Measurements from ENCODE around the gene ZCCHC4.

The ZCCHC4 gene, protein sequence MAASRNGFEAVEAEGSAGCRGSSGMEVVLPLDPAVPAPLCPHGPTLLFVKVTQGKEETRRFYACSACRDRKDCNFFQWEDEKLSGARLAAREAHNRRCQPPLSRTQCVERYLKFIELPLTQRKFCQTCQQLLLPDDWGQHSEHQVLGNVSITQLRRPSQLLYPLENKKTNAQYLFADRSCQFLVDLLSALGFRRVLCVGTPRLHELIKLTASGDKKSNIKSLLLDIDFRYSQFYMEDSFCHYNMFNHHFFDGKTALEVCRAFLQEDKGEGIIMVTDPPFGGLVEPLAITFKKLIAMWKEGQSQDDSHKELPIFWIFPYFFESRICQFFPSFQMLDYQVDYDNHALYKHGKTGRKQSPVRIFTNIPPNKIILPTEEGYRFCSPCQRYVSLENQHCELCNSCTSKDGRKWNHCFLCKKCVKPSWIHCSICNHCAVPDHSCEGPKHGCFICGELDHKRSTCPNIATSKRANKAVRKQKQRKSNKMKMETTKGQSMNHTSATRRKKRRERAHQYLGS

DNA sequence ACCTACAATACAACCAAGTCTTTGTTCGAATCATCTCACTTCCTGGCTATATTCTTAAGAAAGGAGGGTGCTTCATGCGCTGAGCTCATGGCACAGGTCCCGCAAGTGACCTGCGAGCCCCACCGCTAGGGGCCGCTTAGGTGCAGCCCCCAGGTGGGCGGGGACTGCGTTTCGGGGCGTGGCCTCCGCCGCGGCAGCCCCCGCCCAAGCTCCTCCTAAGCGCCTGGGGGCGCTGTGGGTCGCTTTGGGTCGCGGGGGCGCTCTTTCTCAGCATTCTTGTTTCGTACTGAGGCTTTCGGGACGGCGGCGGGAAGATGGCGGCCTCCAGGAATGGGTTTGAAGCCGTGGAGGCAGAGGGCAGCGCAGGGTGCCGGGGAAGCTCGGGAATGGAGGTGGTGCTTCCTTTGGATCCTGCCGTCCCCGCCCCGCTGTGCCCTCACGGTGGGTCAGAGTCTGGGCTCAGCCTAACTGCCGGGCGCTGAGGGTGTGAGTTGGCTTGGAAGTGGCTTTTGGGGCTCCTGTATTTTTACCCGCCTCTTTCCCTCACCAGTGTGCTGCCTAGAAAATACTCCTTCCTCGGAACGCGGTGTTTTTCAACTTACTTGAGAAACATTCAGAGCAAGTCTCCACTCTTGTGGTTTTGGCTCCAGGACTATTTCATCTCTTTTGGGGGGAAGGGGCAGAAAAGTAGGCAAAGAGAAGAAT lies at the start of gene ZCCHC4:
Gene ZCCHC4, plus strand, starts transcription at position 279 of the 705 bp plus-strand sequence. Its CDS starts 36 bp downstream, at position 315.
- DNase-seq = peak; percentile 93

DNA sequence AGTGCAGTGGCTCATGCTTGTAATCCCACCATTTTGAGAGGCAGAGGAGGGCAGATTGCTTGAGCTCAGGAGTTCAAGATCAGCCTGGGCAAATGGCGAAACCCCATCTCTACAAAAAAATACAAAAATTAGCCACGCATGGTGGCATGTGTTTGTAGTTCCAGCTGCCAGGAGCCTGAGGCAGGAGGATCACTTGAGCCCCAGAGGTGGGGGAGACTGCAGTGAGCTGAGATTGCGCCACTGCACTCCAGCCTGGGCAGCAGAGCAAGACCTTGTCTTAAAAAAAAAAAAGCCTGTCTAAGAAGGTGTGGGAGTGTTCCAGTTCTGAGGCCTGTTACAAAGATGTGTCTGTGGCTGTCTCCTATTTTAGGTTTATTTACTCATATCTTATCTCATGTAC lies 40.7 kb upstream of the ZCCHC4 start:
- DNase-seq = no peak

DNA sequence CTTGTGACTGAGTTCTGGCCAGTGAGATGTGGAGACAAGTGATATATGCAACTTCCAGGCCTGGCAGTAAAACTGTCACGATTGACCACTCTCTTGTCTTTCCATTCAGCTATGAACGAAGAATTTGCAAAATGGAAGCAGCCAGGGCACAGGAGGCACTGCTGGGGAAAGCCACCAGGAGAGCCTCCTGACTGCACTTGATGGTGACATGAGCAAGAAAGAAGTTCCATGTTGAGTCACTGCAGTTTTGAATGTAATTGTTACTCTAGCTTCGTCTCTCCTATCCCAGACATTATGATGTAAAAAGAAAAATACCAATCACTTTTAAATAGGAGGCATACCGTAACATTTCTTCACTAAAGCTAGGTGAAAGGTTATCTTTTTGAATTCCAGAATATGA lies 32.4 kb upstream of the ZCCHC4 start:
- no peak for DNase-seq

DNA sequence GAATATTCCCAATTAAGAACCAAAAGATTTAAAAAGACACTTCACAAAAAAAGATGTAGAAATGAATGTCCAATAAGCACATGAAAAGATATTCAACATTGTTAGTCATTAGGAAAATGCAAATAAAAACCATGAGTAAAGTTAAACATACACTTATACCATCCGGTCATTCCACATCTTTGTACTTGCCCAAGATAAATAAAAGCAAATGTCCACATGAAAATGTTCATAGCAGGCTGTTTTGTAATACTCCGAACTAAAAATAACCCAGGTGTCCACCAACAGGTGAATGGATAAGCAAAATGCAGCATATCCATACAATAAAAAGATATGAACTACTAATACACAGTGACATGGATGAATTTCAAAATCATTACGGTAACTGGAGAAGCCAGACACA lies 28.6 kb upstream of the ZCCHC4 start:
- DNase-seq = no peak

DNA sequence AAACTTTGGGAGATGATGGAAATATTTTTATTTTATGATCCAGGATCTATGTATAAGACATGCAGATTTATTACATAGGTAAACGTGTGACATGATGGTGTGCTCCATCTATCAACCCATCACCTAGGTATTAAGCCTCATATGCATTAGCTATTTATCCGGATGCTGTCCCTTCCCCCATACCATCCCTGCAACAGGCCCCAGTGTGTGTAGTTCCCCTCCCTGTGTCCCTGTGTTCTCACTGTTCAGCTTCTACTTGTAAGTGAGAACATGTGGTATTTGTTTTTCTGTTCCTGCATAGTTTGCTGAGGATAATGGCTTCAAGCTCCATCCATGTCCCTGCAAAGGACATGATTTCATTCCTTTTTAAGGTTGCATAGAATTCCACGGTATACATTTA lies 28.1 kb upstream of the ZCCHC4 start:
- no peak for DNase-seq

DNA sequence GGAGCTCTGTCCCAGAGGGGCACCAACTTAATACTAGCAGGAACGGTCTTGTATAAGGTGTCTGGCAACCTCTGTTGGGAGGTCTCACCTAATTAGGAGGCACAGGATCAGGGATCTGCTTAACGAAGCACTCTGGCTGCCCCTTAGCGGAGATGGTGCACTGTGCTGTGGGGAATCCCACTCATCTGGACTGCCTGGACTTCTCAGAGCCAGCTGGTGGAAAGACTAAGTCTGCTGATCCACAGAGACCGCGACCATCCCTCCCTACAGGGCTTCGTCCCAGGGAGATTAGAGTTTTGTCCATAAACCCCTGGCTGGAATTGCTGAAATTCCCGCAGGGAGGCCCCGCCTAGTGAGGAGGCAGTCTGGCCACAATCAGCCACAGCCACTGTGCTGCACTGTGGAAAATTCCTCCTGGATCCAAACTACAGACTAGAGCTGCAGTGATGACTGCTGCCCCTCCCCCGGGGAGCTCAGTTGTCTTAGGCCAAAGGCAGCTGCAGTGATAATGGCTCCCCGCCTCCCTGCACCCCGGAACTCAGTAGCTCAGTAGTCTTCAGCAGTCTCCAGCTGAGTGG lies 22.0 kb upstream of the ZCCHC4 start:
- no peak for DNase-seq

DNA sequence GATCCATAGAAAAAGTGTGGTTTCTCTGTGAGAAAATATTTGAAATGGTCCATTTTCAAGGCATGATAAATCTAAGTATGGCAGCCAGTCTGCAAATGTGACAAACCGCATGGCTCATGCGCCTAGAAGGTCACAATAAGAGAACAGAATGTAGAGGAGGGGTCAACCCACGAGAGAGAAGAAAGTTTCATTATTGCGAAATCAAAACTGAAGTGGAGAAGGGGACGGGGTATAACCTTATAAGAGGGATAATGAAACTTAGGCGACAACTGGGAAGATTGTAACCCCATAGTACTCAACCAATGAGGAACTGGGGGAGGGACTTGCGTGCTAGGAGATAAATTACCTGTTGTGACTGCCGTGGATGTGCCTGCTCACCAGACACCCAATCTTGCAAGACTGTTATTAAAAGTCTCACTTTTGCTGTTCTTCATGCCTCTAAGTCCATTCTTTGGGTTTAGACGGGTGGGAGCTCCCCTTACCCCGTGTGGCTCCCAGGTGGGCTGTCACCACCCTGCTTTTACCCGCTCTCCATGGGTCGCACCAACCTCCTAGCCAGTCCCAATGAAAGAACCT lies 21.3 kb upstream of the ZCCHC4 start:
- DNase-seq = no peak

DNA sequence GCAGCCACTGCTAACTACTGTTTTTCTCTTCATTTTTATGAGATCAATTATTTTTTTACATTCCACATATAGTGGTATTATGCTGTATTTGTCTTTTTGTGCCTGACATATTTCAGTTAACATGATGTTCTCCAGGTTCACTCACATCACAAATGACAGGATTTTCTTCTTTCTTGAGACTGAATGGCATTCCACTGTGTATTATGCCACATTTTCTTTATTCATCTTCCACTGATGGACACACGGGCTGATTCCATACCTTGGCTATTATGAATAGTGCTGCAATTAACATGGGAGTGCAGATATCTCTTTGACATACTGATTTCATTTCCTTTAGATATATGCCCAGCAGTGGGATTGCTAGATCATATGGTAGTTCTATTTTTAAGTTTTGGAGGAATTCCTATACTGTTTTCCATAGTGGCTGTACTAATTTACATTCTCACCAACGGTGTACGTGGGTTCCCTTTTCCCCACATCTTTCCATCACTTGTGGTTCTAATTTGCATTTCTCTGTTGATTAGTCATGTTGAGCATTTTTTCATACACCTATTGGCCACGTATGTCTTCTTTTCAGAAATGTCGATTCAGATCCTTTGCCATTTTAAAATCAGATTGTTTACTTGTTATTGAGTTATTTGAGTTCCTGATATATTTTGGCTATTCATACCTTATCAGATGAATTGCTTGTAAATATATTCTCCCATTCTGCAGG lies 14.9 kb upstream of the ZCCHC4 start:
- DNase-seq = no peak

DNA sequence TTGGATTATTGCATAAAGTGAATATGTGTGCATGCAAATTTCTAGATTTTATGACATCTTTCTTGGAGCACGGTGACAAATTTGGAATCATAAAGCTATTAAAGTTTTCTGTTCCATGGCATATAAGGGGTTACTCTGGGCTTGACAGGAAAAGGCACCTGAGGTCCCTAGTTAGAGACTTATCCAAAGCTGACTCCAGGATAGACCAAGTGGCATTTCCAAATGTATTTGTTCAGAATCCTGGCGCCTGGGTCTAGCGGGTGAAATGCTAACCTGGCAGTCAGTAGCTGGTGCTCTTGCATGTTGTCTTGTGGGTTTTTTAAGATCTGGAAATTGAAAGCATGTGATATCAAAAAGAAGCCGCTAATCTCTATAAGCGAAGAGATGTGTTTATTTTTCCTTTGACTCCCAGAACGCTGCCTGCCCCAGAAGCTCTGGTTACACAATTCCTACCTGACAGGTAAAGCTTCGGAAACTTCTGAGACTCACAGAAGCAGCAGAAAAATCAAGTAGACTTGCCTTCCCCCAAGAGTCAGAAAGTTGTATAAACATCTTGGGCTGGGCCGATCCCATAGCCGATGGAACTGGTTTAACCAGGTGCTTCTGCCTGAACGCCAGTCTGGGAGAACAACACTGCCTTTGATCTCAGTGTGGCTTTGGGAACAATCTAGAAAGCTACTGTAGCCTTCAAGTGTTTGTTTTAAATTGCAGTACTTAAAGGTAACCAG lies 12.9 kb upstream of the ZCCHC4 start:
- no peak for DNase-seq

DNA sequence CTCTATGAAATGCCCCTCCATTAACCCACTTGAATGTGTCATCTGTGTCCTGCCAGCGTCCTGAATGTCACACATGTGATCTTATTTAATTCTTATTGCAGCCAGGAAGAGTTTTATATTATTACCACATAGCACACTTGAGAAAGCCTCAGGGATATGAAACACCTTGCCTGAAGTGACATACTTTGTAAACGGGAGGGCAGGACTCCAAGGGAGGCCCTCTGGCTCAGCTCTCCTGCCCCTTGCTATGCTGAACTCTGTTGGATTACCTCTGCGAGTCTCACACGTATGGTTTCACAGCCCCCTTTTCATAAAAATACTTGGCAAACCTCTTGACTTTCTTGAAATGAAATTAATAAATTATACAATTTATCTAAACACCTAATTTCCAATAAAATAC lies 11.1 kb upstream of the ZCCHC4 start:
- DNase-seq = no peak

DNA sequence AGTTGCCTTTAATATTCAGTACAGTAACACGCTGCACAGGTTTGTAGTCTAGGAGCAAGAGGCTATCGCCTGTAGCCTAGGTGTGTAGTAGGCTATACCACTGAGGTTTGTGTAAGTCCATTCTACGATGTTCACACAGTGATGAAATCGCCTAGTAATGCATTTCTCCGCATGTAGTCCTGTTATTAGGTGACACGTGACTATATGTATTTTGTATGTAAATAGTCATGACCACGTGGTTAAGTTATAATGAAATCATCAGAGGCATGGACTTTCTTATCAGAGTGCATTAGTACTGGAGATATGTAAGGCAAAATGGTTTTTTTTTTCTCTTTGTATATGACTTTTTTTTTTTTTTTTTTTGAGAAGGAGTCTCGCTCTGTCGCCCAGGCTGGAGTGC lies 9.9 kb upstream of the ZCCHC4 start:
- DNase-seq = no peak

DNA sequence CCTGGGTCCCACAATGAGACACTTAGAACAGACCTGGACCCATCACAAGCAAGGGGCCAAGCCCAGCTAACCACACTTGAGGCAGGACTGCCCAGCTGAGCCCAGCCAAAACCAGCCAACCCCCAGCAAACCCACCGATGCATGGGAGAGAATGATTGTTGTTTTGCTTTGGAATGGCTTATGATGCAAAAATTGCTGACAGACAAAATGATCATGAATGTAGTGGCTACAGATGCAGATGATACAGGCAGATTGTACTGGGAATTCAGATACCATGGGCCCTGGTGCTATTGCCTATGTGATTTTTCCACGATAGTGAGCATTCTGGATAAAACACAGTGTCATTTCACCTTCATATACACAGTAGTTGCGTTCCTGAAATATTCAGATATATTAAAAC lies 9.0 kb upstream of the ZCCHC4 start:
- DNase-seq = no peak

DNA sequence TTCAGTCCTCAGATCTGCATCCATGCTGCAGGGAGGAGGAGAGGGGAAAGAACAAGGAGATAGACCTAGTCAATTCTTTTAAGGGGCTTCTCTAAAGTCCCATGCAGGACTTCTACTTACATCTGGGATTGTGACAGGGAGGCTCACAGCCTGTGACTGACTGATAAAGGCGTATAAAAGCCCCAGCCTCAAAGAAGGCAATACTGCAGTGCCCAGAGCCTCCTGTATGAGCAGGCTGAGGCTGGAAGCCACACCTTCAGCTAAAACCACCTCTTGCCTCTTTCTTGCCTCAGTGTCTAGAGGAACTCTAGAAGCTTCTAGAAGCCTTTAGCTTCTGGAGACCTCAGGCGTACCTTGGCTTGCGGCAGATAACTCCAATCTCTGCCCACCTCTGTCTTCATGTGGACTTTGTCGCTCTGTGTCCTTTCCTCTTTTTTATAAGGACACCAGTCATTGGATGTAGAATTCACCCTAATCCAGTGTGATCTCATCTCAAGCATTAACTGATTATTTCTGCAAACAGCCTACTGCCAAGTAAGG lies 6.0 kb upstream of the ZCCHC4 start:
- DNase-seq = peak; percentile 69

DNA sequence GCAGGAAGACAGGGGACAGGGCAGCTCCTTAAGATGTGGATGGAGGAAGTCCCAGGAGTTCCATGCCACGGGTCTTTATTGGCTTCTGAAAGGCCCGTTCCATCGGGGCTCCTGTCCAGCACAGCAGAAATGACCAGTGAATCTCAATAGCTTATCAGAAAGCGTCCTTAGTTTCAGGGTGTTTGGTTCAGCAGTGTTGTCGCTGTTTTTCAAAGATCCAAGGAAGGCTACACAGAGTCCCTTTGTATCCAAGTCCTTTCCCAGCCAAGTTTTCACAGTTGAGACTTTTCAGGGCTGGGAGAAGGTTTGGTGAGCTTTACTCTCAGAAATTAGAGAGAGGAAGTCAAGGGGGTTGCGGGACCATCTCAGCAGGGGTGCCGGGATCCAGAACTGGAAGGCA lies 5.0 kb upstream of the ZCCHC4 start:
- no peak for DNase-seq

DNA sequence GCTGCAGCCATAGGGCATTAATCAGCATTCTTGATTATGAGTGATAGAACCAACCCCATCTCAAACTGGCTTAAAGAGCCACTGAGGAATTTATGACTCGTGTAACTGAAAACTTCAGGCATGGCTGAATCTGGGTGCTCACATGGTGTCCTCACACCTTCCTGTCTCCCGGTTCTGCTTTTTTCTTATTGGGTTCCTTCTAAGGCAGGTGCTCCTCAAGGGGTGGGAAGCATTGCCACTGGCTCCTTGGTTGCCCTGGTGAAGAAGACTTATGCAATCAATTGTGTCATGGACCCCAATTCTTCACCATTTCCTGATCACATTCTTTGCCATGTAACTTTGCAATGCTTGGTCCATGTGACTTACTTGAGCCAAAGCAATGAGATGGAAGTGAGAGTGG lies 4.3 kb upstream of the ZCCHC4 start:
- DNase-seq = peak; percentile 38

DNA sequence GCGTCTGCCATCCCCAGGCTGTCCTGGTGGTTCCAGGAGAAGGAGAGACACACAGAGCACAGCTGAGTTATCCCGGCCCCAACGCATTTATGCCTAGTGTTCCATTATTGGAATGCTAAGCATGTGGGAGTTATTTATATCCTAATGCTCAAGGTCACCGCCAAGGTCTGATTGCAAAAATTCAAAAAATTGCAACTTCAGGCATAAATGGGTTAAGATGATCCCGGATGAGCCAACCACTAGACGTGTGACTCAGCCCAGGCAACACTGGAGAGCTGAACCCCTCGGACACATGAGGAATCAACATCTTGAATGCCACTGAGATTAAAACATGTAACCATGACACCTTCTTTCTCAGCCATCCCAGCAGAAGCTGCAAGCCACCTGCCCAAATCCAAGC lies 3.8 kb upstream of the ZCCHC4 start:
- DNase-seq = no peak

DNA sequence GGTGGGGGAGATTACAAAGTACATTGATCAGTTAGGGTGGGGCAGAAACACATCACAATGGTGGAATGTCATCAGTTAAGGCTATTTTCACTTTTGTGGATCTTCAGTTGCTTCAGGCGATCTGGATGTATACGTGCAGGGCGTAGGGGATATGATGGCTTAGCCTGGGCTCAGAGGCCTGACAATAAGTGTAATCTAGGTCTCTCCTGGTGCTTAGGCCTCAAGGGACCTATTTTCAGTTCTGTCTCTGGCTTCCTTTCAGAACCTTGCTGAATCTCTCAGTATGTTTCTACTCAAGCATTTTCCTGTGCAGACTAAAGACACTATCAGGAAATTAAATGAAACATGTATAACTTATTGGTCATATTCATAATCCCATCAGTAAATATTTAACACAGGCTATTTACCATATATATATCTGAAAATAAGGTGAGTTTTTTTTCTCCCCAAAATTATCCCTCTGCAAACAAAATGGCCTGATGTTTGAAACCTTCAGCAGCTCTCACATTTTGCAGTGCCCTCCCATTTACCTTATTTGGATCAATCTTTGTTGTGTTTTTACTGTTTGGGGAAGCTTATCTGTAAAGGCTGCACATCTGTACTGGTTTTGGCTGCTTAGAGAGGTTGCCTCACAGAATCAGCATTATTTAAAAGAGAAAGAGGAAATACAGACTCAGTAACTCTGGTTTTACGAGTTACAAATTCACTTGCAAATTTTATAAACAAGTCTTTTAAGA lies 2.3 kb upstream of the ZCCHC4 start:
- peak; percentile 88 for DNase-seq

DNA sequence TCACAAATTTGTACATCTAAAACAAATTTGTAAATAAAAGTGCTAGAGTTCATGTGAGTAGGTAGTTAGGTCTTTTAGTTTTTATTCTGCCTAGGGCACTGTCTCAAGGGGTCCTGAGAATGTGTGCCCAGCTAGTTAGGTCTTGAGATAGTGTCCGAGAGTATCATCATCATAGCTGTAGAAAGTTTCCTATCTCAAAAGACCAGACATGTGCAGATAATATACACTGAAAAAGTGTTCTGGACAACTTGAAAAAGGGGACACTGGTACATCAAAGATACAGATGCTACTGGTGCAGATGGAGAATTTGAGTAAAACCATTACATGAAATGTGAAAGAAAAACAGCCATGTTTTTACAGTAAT lies 1.8 kb upstream of the ZCCHC4 start:
- DNase-seq = peak; percentile 58

DNA sequence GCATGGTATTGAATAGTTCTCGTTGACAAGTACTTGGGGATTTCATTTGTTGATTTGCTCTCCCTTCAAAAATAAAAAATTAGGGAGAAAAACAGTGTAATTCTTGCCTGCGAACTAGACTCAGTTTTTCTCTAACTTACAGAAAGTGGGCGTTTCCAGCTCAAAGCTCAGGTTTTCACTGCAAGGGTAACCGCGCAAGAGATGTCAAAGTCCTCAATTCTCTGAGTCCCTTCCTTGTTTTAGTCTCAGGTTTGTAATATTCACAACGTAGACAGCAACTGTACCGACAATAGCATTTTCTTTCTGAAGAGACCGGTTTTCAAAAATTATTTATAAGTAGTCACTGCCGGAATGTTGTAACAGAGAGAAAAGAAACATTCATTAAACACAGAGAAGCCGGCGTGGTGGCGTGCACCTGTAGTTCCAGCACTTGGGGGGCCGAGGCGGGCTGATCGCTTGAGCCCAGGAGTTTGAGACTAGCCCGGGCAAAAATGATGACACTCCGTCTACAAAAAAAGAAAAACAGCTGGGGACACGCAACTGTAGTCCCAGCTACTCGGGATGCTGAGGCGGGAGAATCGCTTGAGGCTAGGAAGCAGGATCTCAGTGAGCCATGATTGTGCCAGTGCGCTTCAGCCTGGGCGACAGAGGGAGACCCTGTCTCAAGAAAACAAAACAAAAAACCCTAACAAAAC lies 774 bp downstream of the ZCCHC4 start:
- peak; percentile 61 for DNase-seq

DNA sequence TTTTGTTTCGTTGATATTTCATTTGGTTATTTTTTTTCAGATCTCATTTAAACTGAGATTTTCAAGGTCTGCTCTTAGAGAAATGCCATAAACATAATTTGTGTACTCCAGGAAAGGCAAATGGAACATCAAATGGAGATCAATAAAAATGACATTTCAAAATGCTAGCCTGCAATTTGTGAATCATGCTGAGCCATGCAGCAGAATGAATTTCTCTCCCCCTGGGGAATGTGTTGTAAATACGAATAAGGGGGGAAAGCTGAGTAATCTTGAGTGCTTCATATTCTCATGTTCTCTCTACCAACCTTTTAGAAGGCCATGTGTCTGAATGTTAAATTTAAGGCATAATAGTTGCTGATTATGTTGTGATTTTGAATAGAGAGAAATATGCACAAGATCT lies 7.8 kb downstream of the ZCCHC4 start:
- DNase-seq = no peak

DNA sequence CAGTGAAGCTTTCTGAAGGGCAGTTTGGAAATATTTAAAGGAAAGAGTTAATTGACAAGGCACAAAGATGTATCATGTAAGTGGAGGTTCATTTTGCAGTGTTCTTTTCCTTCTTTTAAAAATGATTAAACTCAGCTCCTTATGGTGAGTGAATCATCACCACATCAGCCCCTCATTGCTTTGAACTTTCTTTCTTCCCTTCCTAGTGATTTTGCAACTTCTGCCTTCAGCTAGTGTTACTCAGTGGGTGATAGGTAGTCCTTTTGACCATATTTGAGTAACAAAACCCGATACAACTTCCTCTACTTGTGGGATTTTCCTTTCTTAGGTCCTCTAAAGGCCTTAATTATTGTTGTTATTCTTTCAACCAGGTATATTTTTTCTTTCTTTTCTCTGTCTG lies 8.2 kb downstream of the ZCCHC4 start:
- DNase-seq = peak; percentile 53

All from hematopoietic multipotent progenitor cell treated with erythropoietin and hydrocortisone succinate and interleukin-3 and kit ligand, for 4 days (in vitro differentiated cells).